GM21367 (cell line): ENCODE results near the gene POU2F3.

ENCODE experiments used
- ATAC-seq: cut with Tn5 transposase; IDR thresholded peaks from one replicate; pipeline ENCODE4 v1.9.1; 2021; ENCODE audit not compliant: unreplicated experiment

POU2F3 gene

GRCh38 chr11:120226242-120226641 is 13.7 kb upstream of the POU2F3 start:
- no peak for ATAC-seq

DNA sequence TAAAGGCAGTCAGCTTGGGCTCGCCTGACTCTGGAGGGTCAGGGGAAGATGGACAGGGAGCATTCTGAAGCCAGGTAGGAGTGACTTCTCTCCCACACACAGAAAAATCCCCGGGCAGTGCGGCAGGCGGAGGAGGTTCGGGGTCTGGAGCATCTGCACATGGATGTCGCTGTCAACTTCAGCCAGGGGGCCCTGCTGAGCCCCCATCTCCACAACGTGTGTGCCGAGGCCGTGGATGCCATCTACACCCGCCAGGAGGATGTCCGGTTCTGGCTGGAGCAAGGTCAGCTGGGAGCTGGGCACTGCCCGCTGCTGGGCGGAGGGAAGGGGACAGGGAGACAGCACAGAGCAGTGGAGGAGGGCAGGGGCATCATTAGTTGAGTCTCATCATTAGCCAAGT is 13.2 kb upstream of the POU2F3 start:
- ATAC-seq, result no peak

DNA sequence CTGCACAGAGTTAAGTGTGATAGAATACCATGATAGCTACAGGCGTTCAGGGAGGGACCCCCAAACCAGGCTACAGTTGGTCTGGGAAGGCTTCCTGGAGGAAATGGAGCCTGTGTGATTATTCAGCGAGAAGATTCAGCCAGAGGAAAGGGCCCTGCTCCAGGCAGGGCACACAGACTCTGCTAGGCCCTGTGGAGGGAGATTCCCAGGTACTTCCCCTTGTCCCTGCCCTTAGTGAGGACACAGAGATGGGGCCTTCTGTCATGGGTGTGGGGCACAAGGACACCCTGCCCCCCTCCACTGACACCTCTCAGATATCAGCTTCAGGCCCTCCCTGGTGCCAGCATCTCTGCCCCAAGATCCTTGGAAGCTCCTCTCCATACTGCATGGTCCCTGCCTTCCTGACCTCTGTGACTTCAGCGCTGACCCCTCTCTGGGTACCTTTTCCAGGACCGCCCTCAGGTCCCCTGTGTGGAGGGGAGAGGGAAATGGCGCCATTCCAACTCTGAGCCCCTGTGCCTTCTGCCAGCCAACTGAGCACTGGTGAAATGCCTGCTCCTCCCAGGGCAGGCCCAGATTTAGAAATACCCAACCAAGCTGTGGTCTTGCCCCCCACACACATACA is 12.6 kb upstream of the POU2F3 start:
- no peak for ATAC-seq

- ATAC-seq, result no peak
Observed at GRCh38 chr11:120228794-120229384, 11.1 kb upstream of the POU2F3 start.

GRCh38 chr11:120229451-120230424 is 10.2 kb upstream of the POU2F3 start:
- ATAC-seq, result no peak

DNA sequence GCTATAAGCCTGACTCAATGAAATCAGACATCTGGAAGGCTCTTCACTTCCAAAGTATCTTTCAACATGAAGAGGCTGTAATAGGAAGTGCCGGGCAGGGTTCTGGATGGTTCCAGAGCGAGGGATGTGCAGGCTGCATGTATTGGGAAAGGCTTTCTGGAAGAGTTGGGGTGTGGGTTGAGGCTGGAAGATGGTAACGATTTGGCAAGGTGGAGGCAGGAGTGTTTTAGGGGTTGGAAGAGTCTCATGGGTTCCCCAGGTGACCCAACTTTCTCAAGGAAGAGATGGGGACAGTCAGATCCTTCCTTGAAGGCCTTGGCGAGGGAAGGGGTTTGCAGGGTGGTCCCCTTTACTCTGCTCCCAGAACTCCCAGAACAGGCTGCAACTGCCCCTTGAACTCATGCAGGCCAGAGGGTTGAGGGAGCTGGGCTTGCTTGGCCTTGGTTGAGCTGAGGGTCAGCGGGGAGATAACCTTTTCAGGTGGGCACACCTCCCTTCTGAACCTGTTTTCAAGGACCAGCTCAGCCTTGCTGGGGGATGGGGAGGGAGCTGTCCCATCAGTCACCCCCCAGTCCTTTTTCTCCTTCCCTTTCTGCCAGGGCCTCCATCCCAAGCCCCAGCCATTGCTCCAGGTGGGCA is 9.4 kb upstream of the POU2F3 start:
- ATAC-seq, result no peak

GRCh38 chr11:120231963-120232362 is 8.0 kb upstream of the POU2F3 start:
- no peak for ATAC-seq

DNA sequence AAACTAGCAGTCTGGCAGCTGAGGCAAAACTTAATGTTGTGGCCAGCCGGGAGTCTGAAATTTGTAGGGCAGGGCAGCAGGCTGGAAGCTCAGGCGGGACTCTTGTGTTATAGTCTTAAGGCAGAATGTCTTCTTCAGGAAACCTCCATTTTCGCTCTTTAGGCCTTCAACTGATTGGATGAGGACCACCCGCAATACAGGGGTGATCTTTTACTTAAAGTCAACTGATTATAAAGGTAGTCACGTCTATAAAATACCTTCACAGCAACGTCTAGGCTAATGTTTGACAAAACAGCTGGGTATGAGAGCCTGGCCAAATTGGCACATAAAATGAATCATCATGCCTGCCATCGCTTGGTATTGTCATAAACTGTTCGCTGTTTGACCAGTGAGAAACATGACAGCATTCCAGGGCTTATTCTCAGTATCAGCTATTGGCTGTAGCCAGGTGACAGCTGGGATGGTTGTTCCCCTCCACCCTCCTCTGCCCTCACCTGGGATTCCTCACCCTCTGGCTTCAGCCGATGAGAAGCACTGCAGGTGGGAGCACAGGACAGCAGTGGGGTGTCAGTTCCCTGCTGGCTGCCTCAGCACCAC is 6.6 kb upstream of the POU2F3 start:
- ATAC-seq, result no peak

DNA sequence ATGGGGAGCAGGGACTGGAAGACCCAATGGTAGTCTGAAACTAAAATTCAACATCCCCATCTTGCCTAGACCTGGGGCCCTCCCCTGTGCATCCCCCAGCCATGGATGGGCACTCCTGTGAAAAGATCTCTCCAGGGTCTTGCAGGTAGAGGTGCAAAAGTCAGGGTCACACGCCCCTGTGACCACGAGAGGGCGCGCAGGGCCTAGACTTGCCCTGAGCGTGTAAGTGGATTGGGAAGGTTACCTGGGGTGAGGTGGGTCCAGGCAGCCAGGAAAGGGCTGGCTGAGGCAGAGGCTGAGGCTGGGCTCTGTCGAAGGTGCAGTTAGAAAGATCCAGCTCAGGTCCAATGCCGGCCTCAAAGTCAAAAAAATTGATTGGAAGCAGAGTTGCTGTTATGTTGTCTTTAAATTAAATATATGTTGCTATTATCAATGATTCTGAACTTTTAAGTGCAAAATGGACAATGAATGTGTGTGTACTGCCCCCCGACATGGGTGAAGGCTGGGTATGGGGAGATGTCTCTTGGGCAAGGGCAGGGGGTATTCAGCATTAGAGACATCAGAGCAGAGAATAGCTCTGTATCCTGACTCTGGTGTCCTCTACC is 4.8 kb upstream of the POU2F3 start:
- no peak for ATAC-seq

DNA sequence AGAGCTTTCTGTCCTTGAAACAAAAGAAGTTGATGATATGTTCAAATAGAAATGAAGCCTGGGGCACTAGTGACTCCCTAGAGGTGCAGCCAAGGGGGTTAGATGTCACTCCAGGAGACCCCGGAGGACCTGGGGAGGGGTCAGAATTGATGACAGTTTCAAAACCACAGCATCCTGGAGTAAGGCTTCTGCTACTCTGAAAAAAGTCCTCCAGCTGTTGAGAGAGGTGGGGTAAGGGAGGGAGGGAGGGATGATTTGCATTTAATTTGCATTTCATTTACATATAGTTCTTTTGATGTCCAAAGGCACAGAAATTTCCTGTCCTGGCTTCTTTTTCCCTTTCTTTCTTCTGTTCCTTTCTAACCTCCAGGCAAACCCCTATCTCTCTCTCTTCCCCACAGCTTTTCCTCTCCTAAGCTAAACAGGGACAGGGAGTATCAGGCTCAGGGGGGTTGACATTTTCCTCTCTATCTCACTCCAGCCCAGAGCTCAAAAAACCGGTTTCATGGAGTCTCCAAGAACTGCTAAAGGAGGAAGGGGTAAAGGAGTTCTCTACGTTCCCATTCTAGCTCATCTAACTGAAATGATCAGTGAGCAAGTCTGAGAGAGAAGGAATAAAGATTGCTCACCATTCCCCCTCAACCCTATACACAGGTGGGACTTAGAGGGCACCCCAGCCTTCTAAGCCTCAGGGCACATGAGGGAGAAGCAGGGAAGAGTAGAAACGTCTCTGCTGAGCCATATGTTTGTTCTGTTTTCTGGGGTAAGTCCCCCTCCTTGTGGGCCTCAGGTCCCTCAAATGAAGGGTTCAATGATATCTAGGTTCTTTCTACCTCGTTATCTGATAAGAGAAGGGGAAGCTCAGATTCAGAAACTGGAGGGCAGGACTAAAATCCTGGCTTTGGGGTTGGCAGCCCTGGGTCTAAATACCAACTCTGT is 3.5 kb upstream of the POU2F3 start:
- ATAC-seq, result no peak

- no peak for ATAC-seq
Observed at GRCh38 chr11:120238968-120239620, 846 bp upstream of the POU2F3 start.

DNA sequence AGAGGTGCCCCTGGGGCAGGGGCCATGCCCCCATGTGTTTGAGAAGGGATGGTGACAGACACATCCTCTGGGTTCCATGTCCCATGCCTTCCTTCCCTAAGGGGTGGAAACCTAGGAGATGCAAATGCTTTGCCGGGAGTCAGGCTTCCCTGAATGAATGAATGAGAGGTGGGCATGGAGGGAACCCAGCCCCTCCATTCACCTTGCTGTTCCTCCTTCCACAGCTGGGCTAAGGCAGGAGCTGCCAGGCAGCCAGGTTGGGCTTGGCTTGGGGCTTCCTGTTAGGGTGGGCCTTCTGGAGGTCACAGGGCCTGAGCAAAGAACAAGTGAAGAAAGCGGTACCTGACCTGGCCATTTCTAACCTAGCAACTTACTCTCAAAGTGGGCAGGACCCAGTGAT is 926 bp downstream of the POU2F3 start:
- ATAC-seq, result no peak

- ATAC-seq, result no peak
Observed at GRCh38 chr11:120241277-120241676, 1.3 kb downstream of the POU2F3 start.

DNA sequence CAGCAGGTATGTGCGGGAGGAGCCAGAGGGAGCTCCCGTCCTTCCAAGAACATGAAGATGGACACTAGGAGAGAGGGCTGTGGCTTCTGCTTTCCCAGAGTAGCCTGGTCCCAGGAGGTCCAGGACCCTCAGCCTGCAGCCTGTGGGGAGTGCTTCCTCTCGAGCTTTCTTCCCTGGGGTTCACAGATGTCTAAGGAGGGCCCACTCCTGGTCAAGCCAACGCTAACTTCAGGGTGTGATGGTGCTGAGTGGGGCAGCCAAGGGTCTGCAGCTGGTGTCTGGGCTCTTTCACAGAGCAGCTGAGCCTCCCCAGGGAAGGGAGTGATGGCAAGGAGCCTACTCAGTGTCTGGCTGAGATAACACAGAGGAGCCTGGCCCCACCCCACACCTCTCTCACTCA is 3.3 kb downstream of the POU2F3 start:
- ATAC-seq, result no peak

- ATAC-seq, result no peak
Observed at GRCh38 chr11:120244476-120245365, 4.8 kb downstream of the POU2F3 start.

GRCh38 chr11:120245434-120245833 is 5.5 kb downstream of the POU2F3 start:
- ATAC-seq, result no peak

GRCh38 chr11:120248551-120249278 is 8.8 kb downstream of the POU2F3 start:
- no peak for ATAC-seq
